Gastroesophageal sphincter (tissue), 3 donors: ENCODE measurements around the gene VPS18.

Source experiments
- CTCF ChIP-seq, 4 experiments: fragments of 200-600 bp in 2 of 4; fragments of 450-650 bp in 2 of 4; sonication (generic) in 1 of 4; IDR thresholded peaks; one replicate each; pipeline ENCODE4 v1.5.1; 2017 to 2019; ENCODE audit warnings: antibody characterized with exemption in 4 of 4, mild to moderate bottlenecking in 2 of 4, moderate library complexity in 2 of 4
- POLR2A ChIP-seq, 2 donors: fragments of 450-650 bp; IDR thresholded peaks; one replicate each; pipeline ENCODE4 v1.6.1; 2017; ENCODE audit warnings: antibody characterized with exemption in 2 of 2, mild to moderate bottlenecking in 2 of 2, moderate library complexity in 1 of 2

GRCh38 chr15:40855706-40856234 lies 38.5 kb upstream of the VPS18 start:
- no peak for TF ChIP-seq CTCF (IDR thresholded peaks at IDR 0.05)
- no peak for TF ChIP-seq POLR2A (IDR thresholded peaks at IDR 0.05)
